HG03097 (cell line): ENCODE data around the gene MYH14.

ENCODE experiments used
- ATAC-seq: cut with Tn5 transposase; IDR thresholded peaks from one replicate; pipeline ENCODE4 v1.9.1; 2021; ENCODE audit not compliant: unreplicated experiment, low FRiP score

Gene MYH14

GRCh38 chr19:50358483-50359327 lies 155.3 kb downstream of the MYH14 start:
- ATAC-seq = peak; percentile 47

- no peak for ATAC-seq
Measured at GRCh38 chr19:50359328-50359818, 156.0 kb downstream of the MYH14 start.
